Esophagus squamous epithelium (tissue), 5 donors: Measurements from ENCODE around the gene EPHA6. TPM values are rescaled to one million over a fixed set of nuclear protein-coding genes. Genes with fewer than 3 reads are reported as not detected.
"Not testable (repeated sequence)": the region's sequence is repeated elsewhere in the genome, so short reads cannot be mapped to it uniquely, and the experiment has no call there.

ENCODE experiments used
- DNase-seq: peaks from one replicate; lab custom pipeline; 2025; lab: John Stamatoyannopoulos, UW
- H3K27ac ChIP-seq, 4 donors: fragments of 200-600 bp; sonication (generic); one replicate each; pipeline ENCODE4 v1.5.1; 2016 to 2019; ENCODE audit warnings: mild to moderate bottlenecking in 1 of 4
- H3K27me3 ChIP-seq, 4 donors: fragments of 200-600 bp; sonication (generic); 1 replicate in 3 of 4; 2 replicates in 1 of 4; pipeline versions ENCODE4 v1.5.1 to v1.6.0; 2017 to 2021; ENCODE audit warnings: antibody characterized with exemption in 1 of 4
- H3K36me3 ChIP-seq, 3 donors: fragments of 200-600 bp; sonication (generic); one replicate each; pipeline ENCODE4 v1.5.1; 2016 to 2019
- H3K4me1 ChIP-seq, 3 donors: fragments of 200-600 bp; sonication (generic); one replicate each; pipeline ENCODE4 v1.5.1; 2017 to 2019
- H3K4me3 ChIP-seq, 4 donors: fragments of 200-600 bp; sonication (generic); 1 replicate in 3 of 4; 2 replicates in 1 of 4; pipeline ENCODE4 v1.5.1; 2016 to 2019; ENCODE audit warnings: mild to moderate bottlenecking in 2 of 4, moderate library complexity in 1 of 4
- H3K9me3 ChIP-seq, 3 donors: fragments of 200-600 bp; sonication (generic); one replicate each; pipeline ENCODE4 v1.5.1; 2016 to 2019
- POLR2A ChIP-seq, 4 donors: fragments of 450-650 bp; IDR thresholded peaks; one replicate each; pipeline ENCODE4 v1.6.1; 2017; ENCODE audit warnings: antibody characterized with exemption in 4 of 4, mild to moderate bottlenecking in 4 of 4, moderate library complexity in 3 of 4
- WGBS, 2 donors: methylation state at CpG; one replicate each; pipeline ENCODE4 v1.1.5; 2018; 5-methylcytosine and 5-hydroxymethylcytosine counted together
- intact Hi-C: fragments of 100-400 bp; cut with DNase I; formaldehyde crosslinking; loops from one replicate; pipeline ENCODE4 v1.15.0; 2022
- total RNA-seq, 4 donors: library from RNA; depleted of rRNA; stranded (reverse); fragments of >200 nt; gene quantifications; one replicate each; pipeline ENCODE4 v1.1.0, GENCODE V29; 2016
- TF ChIP-seq, protein P1 (sequence below), 6 experiments: fragments of 450-650 bp in 4 of 6; fragments of 200-600 bp in 2 of 6; sonication (generic) in 2 of 6; IDR thresholded peaks; one replicate each; pipeline ENCODE4 v1.5.1; 2016 to 2019; ENCODE audit warnings: antibody characterized with exemption in 6 of 6, mild to moderate bottlenecking in 4 of 6, moderate library complexity in 4 of 6
- donor health status: DM: yes; HTN: yes; CAD: no.

Gene EPHA6
- total RNA-seq, 4 donors from 2014 or later = 0.34 to 2.9 (median 1.5) TPM

DNA sequence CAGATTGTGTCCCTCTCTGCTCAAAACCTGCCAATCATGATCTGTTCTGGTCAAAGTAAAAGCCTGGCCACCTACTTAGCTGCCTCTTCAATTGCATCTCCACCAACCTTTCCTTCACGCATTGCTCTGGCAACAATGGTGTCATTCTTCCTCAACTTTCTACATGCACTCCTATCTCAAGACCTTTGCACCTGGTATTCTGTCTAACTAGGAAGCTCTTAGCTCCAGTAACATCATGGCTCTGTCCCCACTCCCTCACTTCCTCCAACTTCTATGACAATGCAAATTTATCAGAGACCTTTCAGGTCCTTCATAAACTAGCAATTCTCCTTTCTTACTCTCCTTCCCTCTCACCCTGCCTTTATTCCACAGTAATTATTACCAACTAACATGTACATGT lies 682.7 kb downstream of the EPHA6 start:
- WGBS, 2 donors = 78 to 94% methylated on average over 1 of the region's 1 CpG
- H3K9me3 ChIP-seq = no peaks in the 10 kb centered on the region

GRCh38 chr3:97504463-97504862 lies 690.1 kb downstream of the EPHA6 start:
- intact Hi-C loops = no loop called here
- 90 to 92% methylated on average over 2 of the region's 2 CpGs for WGBS, 2 donors
- Histone ChIP-seq H3K4me1 (no peaks in the 10 kb centered on the region), H3K27ac (no peak overlapping the region), H3K4me3 (no peak overlapping the region), H3K27me3 (no peaks in the 10 kb centered on the region), H3K9me3 (peaks cover 0 to 34% (median 8%) of the 10 kb centered on the region in 3 donors), H3K36me3 (no peaks in the 10 kb centered on the region)
- TF ChIP-seq, protein P1, sequence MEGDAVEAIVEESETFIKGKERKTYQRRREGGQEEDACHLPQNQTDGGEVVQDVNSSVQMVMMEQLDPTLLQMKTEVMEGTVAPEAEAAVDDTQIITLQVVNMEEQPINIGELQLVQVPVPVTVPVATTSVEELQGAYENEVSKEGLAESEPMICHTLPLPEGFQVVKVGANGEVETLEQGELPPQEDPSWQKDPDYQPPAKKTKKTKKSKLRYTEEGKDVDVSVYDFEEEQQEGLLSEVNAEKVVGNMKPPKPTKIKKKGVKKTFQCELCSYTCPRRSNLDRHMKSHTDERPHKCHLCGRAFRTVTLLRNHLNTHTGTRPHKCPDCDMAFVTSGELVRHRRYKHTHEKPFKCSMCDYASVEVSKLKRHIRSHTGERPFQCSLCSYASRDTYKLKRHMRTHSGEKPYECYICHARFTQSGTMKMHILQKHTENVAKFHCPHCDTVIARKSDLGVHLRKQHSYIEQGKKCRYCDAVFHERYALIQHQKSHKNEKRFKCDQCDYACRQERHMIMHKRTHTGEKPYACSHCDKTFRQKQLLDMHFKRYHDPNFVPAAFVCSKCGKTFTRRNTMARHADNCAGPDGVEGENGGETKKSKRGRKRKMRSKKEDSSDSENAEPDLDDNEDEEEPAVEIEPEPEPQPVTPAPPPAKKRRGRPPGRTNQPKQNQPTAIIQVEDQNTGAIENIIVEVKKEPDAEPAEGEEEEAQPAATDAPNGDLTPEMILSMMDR (IDR thresholded peaks at IDR 0.05) = no peak
- TF ChIP-seq POLR2A (IDR thresholded peaks at IDR 0.05) = no peak
- DNase-seq = no peak

More for the DNA sequence above, 682.7 kb downstream of the EPHA6 start:
- Histone ChIP-seq H3K4me3 (no peak overlapping the region), H3K27me3 (no peaks in the 10 kb centered on the region), H3K4me1 (no peaks in the 10 kb centered on the region), H3K36me3 (no peaks in the 10 kb centered on the region), H3K27ac (no peak overlapping the region)
- TF ChIP-seq POLR2A (IDR thresholded peaks at IDR 0.05) = no peak
- TF ChIP-seq, protein P1 (IDR thresholded peaks at IDR 0.05) = no peak
- no peak for DNase-seq
- intact Hi-C loops = no loop called here

GRCh38 chr3:97510795-97511194 lies 696.4 kb downstream of the EPHA6 start:
- TF ChIP-seq, protein P1 (IDR thresholded peaks at IDR 0.05) = no peak
- TF ChIP-seq POLR2A (IDR thresholded peaks at IDR 0.05) = no peak
- Histone ChIP-seq H3K4me3 (no peak overlapping the region), H3K4me1 (no peaks in the 10 kb centered on the region), H3K9me3 (peaks cover 0 to 9% (median 0%) of the 10 kb centered on the region in 3 donors), H3K27me3 (no peaks in the 10 kb centered on the region), H3K36me3 (no peaks in the 10 kb centered on the region), H3K27ac (no peak overlapping the region)
- WGBS, 2 donors = 45 to 71% methylated on average over 3 to 4 of the region's 4 CpGs
- no peak for DNase-seq
- intact Hi-C loops = no loop called here

DNA sequence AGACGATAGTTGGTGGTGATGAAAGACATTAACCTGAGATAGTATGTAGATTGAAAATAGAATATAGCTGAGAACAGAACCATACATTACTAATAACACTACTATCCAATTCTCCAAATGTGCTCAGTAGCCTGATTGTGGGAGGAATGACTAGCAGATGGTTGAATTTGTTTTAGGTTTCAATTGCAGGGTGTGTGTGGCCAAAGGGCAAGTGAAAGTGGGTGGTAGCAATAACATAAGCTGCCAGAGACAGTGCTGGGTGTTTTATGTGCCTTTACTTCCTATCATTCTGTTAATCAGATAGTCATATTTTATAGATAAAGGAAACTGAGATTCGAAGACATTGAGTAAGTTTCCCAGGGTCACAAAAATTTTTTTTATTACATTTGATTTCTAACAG lies 700.7 kb downstream of the EPHA6 start:
- Histone ChIP-seq H3K27ac (no peak overlapping the region), H3K36me3 (no peaks in the 10 kb centered on the region), H3K9me3 (no peaks in the 10 kb centered on the region), H3K4me1 (no peaks in the 10 kb centered on the region), H3K4me3 (no peak overlapping the region), H3K27me3 (no peaks in the 10 kb centered on the region)
- 83 to 93% methylated on average over 2 of the region's 2 CpGs for WGBS, 2 donors
- TF ChIP-seq, protein P1 (IDR thresholded peaks at IDR 0.05) = no peak
- TF ChIP-seq POLR2A (IDR thresholded peaks at IDR 0.05) = no peak
- no peak for DNase-seq
- intact Hi-C loops = no loop called here

GRCh38 chr3:97530691-97531090 lies 716.3 kb downstream of the EPHA6 start:
- intact Hi-C loops = no loop called here
- no peak for DNase-seq
- 64 to 71% methylated on average over 2 of the region's 2 CpGs for WGBS, 2 donors

DNA sequence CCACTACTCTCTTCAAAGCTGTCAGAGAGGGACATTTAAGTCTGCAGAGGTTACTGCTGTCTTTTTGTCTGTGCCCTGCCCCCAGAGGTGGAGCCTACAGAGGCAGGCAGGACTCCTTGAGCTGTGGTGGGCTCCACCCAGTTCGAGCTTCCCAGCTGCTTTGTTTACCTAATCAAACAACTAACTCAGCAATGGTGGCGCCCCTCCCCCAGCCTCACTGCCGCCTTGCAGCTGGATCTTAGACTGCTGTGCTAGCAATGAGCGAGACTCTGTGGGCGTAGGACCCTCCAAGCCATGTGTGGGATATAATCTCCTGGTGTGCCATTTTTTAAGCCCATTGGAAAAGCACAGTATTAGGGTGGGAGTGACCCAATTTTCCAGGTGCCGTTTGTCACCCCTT lies 733.2 kb downstream of the EPHA6 start:
- H3K27me3 ChIP-seq, DNase-seq, intact Hi-C loops, H3K4me3 ChIP-seq, H3K27ac ChIP-seq, H3K4me1 ChIP-seq, H3K36me3 ChIP-seq, H3K9me3 ChIP-seq: not testable (repeated sequence)
- WGBS, 2 donors = 85 to 100% methylated on average over 1 to 4 of the region's 6 CpGs

More at GRCh38 chr3:97530691-97531090, 716.3 kb downstream of the EPHA6 start:
- Histone ChIP-seq H3K36me3 (no peaks in the 10 kb centered on the region), H3K27me3 (no peaks in the 10 kb centered on the region), H3K9me3 (no peaks in the 10 kb centered on the region), H3K27ac (no peak overlapping the region), H3K4me3 (no peak overlapping the region), H3K4me1 (no peaks in the 10 kb centered on the region)
- TF ChIP-seq, protein P1 (IDR thresholded peaks at IDR 0.05) = no peak
- TF ChIP-seq POLR2A (IDR thresholded peaks at IDR 0.05) = no peak
